Ascending aorta (tissue), 2 donors: Measurements from ENCODE around the gene RGS6. TPM values are rescaled to one million over a fixed set of nuclear protein-coding genes. Genes with fewer than 3 reads are reported as not detected.

Source experiments
- DNase-seq, 2 donors: peaks; one replicate each; pipeline ENCODE4 v3.0.0-alpha.2; 2019; ENCODE audit warnings: low spot score in 2 of 2
- H3K27ac ChIP-seq, 2 donors: fragments of 200-600 bp; sonication (generic); one replicate each; pipeline ENCODE4 v1.5.1; 2016 to 2017; ENCODE audit warnings: mild to moderate bottlenecking in 1 of 2
- H3K27me3 ChIP-seq: fragments of 200-600 bp; sonication (generic); one replicate; pipeline ENCODE4 v1.5.1; 2017
- H3K36me3 ChIP-seq, 2 donors: fragments of 200-600 bp; sonication (generic); one replicate each; pipeline ENCODE4 v1.5.1; 2016
- H3K4me1 ChIP-seq, 2 donors: fragments of 200-600 bp; sonication (generic); one replicate each; pipeline ENCODE4 v1.5.1; 2016 to 2017; ENCODE audit warnings: mild to moderate bottlenecking in 1 of 2
- H3K4me3 ChIP-seq, 2 donors: fragments of 200-600 bp; sonication (generic); one replicate each; pipeline ENCODE4 v1.5.1; 2016 to 2017; ENCODE audit warnings: mild to moderate bottlenecking in 1 of 2
- H3K9me3 ChIP-seq, 2 donors: fragments of 200-600 bp; sonication (generic); one replicate each; pipeline ENCODE4 v1.5.1; 2016
- CTCF ChIP-seq, 3 experiments: fragments of 200-600 bp in 2 of 3; fragments of 450-650 bp in 1 of 3; sonication (generic) in 2 of 3; IDR thresholded peaks; one replicate each; pipeline ENCODE4 v1.5.1; 2016 to 2019; ENCODE audit warnings: antibody characterized with exemption in 3 of 3, mild to moderate bottlenecking in 1 of 3, moderate library complexity in 1 of 3
- intact Hi-C: fragments of 100-400 bp; cut with DNase I; formaldehyde crosslinking; loops from one replicate; pipeline ENCODE4 v1.15.1; 2023
- total RNA-seq: library from RNA; depleted of rRNA; stranded (reverse); fragments of >200 nt; gene quantifications from one replicate; pipeline ENCODE4 v1.1.0, GENCODE V29; 2016

The RGS6 gene
- total RNA-seq, 1 donor from 2014 or later = 0.11 TPM

- DNase-seq = no peak
- Histone ChIP-seq H3K9me3 (peaks cover 0 to 2% of the 10 kb centered on the region in 2 donors), H3K27me3 (no peaks in the 10 kb centered on the region), H3K36me3 (no peaks in the 10 kb centered on the region), H3K27ac (no peak overlapping the region), H3K4me1 (no peaks in the 10 kb centered on the region), H3K4me3 (no peak overlapping the region)
- intact Hi-C loops = no loop called here
- TF ChIP-seq CTCF (IDR thresholded peaks at IDR 0.05) = no peak
Observed at GRCh38 chr14:72525087-72525915, 593.1 kb downstream of the RGS6 start.

DNA sequence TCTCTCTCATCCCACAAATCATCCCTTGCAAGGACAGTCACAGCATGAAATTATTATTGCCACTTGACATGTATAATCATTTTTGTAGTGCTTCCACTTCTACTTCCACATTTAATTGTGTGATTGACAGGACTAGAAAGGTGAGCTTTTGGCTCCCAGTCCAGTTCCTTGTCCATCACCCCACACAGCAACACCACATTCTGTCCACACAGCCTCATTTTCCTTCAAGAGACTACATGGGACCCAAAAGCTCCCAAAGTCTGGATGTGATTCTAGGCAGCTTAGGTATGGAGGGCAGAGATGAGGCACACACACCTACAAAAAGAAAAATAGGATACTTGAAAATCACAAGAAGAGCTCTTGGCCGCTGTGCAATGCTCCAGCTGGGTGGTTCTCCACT lies 595.4 kb downstream of the RGS6 start:
- H3K36me3 ChIP-seq = no peaks in the 10 kb centered on the region
- no peak for TF ChIP-seq CTCF (IDR thresholded peaks at IDR 0.05)
- intact Hi-C loops = no loop called here
- peaks cover 0 to 2% of the 10 kb centered on the region in 2 donors for H3K9me3 ChIP-seq
- no peak for DNase-seq
- no peak overlapping the region for H3K4me3 ChIP-seq
- no peak overlapping the region for H3K27ac ChIP-seq
- no peaks in the 10 kb centered on the region for H3K27me3 ChIP-seq
- H3K4me1 ChIP-seq = no peaks in the 10 kb centered on the region

DNA sequence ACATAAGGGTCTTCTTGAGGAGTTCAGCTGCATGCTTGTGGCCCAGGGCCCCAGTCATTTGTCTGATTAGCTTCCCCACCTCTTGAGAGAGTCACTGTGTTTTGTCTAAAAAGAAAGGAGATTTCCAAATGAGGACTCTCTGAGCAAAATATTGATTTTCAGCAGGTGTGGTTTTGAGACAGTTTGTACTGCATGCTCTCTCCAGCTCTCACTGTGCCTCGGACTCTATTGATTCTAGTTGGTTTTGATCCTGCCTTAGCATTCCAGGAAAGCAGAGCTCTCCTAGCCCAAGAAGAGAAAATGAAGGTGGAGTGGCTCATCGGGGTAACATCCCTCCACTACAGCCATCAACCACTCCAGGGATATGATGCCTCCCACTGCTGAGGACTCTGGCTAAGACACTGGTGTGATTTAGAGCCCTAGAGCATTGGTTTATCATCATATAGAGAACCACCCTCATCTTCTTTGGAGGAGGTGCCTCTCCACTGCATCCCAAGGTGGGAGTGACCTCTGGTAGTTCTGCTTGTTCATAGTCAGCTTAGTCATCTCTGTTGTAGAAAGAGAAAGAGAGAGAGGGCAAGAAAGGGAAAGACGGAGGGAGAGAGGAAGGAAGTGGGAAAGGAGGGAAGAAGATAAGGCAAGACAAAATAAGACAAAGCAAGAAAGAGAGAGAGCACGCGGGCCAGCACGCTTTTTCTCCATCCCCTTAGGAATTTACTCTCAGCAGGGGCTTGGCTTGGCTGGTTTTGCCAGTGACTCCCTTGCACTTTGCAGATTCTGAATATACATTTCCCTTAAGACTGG lies 596.0 kb downstream of the RGS6 start:
- Histone ChIP-seq H3K27me3 (no peaks in the 10 kb centered on the region), H3K9me3 (peaks cover 0 to 4% of the 10 kb centered on the region in 2 donors), H3K36me3 (no peaks in the 10 kb centered on the region), H3K4me1 (no peaks in the 10 kb centered on the region), H3K4me3 (no peak overlapping the region), H3K27ac (no peak overlapping the region)
- intact Hi-C loops = no loop called here
- no peak for DNase-seq
- TF ChIP-seq CTCF (IDR thresholded peaks at IDR 0.05) = no peak

GRCh38 chr14:72528863-72529175 lies 596.6 kb downstream of the RGS6 start:
- no peak overlapping the region for H3K4me3 ChIP-seq
- no peak for TF ChIP-seq CTCF (IDR thresholded peaks at IDR 0.05)
- intact Hi-C loops = no loop called here
- no peaks in the 10 kb centered on the region for H3K4me1 ChIP-seq
- no peaks in the 10 kb centered on the region for H3K27me3 ChIP-seq
- DNase-seq = no peak
- H3K9me3 ChIP-seq = peaks cover 0 to 4% of the 10 kb centered on the region in 2 donors
- no peak overlapping the region for H3K27ac ChIP-seq
- H3K36me3 ChIP-seq = no peaks in the 10 kb centered on the region

DNA sequence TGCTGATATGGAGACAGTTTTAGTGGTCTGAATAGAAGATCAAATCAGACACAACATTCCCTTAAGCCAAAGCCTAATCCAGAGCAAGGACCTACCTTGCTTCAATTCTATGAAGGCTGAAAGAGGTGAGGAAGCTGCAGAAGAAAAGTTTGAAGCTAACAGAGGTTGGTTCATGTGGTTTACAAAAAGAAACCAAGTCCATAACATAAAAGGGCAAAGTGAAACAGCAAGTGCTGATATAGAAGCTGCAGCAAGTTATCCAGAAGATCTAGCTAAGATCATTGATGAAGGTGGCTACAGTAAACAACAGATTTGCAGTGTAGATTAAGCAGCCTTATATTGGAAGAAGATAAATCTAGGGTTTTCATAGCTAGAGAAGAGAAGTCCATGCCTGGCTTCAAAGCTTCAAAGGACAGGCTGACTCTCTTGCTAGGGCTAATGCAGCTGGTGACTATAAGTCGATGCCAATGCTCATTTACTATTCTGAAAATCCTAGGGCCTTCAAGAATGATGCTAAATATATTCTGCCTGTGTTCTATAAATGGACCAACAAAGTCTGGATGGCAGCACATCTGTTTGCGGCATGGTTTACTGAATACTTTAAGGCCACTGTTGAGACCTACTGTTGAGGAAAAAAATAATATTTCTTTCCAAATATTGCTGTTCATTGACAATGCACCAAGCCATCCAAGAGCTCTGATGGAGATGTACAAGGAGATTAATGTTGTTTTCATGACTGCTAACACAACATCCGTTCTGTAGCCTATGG lies 600.6 kb downstream of the RGS6 start:
- TF ChIP-seq CTCF (IDR thresholded peaks at IDR 0.05) = no peak
- Histone ChIP-seq H3K27ac (no peak overlapping the region), H3K27me3 (no peaks in the 10 kb centered on the region), H3K9me3 (peaks cover 0 to 4% of the 10 kb centered on the region in 2 donors), H3K36me3 (no peaks in the 10 kb centered on the region), H3K4me1 (no peaks in the 10 kb centered on the region), H3K4me3 (no peak overlapping the region)
- intact Hi-C loops = no loop called here
- DNase-seq = no peak
